ENCODE measurements around the gene TBL1X.

The TBL1X gene

GRCh38 chrX:9781941-9782340 lies 317.1 kb downstream of the TBL1X start:
- DNase-seq, result no peak

GRCh38 chrX:9784332-9784731 lies 319.5 kb downstream of the TBL1X start:
- no peak for DNase-seq

GRCh38 chrX:9785254-9785943 lies 320.5 kb downstream of the TBL1X start:
- no peak for DNase-seq

GRCh38 chrX:9785944-9786797 lies 321.3 kb downstream of the TBL1X start, which contains the start of gene SHROOM2:
Gene SHROOM2 (plus strand): TSS chrX:9786429. CDS start chrX:9786546, 117 bp downstream.
- no peak for DNase-seq

- no peak for DNase-seq
These were observed 322.2 kb downstream of the TBL1X start for GRCh38 chrX:9786798-9787635.

- no peak for DNase-seq
These were observed 324.1 kb downstream of the TBL1X start for GRCh38 chrX:9788911-9789310.

GRCh38 chrX:9789555-9789954 lies 324.7 kb downstream of the TBL1X start:
- no peak for DNase-seq
